ENCODE data around the gene C17orf113. TPM values are rescaled to one million over a fixed set of nuclear protein-coding genes. Genes with fewer than 3 reads are reported as not detected.
A peak's percentile ranks its signal among the peaks of the same experiment; 100 is the strongest.

C17orf113 gene
- total RNA-seq, 4 donors from 2014 or later, result 0.13 to 0.86 (median 0.38) TPM

DNA sequence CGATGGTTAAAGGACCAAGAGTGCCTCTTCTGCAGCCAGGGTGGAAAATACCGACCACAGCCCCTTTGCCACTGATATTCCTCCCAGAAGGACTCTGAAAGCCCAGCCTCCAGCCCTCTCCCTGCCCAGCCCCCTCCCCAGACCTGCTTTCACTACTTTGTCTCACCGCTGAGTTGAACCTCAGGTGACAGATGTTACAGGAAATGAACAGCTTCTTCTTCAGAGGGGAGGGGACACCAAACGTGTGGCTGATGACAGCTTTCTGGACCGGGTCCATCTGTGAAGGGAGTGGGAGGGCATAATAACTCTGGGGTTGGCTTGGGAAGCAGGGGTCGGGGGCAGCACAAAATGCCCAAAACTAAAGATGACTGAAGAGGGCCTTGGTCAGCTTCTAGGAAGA lies 16.3 kb downstream of the C17orf113 start:
- H3K4me3 ChIP-seq, result no peak overlapping the region
- intact Hi-C loops (cut with DNase I; ENCODE audit: low total_unique reads), result no loop called here
- TF ChIP-seq, protein P1, sequence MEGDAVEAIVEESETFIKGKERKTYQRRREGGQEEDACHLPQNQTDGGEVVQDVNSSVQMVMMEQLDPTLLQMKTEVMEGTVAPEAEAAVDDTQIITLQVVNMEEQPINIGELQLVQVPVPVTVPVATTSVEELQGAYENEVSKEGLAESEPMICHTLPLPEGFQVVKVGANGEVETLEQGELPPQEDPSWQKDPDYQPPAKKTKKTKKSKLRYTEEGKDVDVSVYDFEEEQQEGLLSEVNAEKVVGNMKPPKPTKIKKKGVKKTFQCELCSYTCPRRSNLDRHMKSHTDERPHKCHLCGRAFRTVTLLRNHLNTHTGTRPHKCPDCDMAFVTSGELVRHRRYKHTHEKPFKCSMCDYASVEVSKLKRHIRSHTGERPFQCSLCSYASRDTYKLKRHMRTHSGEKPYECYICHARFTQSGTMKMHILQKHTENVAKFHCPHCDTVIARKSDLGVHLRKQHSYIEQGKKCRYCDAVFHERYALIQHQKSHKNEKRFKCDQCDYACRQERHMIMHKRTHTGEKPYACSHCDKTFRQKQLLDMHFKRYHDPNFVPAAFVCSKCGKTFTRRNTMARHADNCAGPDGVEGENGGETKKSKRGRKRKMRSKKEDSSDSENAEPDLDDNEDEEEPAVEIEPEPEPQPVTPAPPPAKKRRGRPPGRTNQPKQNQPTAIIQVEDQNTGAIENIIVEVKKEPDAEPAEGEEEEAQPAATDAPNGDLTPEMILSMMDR (IDR thresholded peaks at IDR 0.05 in 4 of 5, conservative IDR thresholded peaks at IDR 0.05 in 1 of 5), result no peak
- TF ChIP-seq POLR2A (IDR thresholded peaks at IDR 0.05), result no peak
- DNase-seq (no peak), ATAC-seq (no peak)
- no peaks in the 10 kb centered on the region for H3K9me3 ChIP-seq
- H3K27me3 ChIP-seq, result no peaks in the 10 kb centered on the region
- H3K36me3 ChIP-seq, result no peaks in the 10 kb centered on the region
- no peaks in the 10 kb centered on the region for H3K4me1 ChIP-seq
- no peak overlapping the region for H3K27ac ChIP-seq
- in situ Hi-C loops (cut with MboI; ENCODE audit: low sequenced_read_pairs in 4 of 4), result no loop called here

DNA sequence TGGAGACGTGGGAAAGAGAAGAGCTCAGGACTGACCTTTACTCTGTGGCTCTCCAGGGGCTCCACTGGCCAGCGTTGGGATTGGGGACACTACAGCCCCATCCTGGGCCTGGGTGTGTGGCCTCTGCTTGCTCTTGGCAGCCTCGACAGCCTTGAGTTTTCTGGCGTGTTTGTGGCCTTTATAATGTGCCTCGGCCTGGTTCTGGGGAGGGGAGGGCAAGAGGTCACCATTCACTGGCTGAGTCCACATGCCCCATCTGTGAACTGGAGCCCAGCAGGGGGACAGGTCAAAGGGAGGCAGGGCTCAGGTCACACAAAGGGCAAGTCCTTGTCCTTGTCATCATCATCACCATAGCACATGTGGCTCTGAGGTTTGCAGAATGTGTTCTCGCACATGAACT lies 18.8 kb downstream of the C17orf113 start:
- peak; percentile 22 to 31 for DNase-seq
- no peaks in the 10 kb centered on the region for H3K4me1 ChIP-seq
- ATAC-seq, result peak; percentile 35 to 60
- H3K27ac ChIP-seq, result peak overlapping the region in 2 of 4 donors; percentile 35 to 49
- TF ChIP-seq POLR2A (IDR thresholded peaks at IDR 0.05), result no peak
- TF ChIP-seq, protein P1 (IDR thresholded peaks at IDR 0.05 in 4 of 5, conservative IDR thresholded peaks at IDR 0.05 in 1 of 5), result no peak
- no peaks in the 10 kb centered on the region for H3K27me3 ChIP-seq
- in situ Hi-C loops (cut with MboI; ENCODE audit: low sequenced_read_pairs in 4 of 4) (no loop called here), intact Hi-C loops (cut with DNase I; ENCODE audit: low total_unique reads) (no loop called here)
- H3K36me3 ChIP-seq, result no peaks in the 10 kb centered on the region
- no peak overlapping the region for H3K4me3 ChIP-seq
- no peaks in the 10 kb centered on the region for H3K9me3 ChIP-seq

DNA sequence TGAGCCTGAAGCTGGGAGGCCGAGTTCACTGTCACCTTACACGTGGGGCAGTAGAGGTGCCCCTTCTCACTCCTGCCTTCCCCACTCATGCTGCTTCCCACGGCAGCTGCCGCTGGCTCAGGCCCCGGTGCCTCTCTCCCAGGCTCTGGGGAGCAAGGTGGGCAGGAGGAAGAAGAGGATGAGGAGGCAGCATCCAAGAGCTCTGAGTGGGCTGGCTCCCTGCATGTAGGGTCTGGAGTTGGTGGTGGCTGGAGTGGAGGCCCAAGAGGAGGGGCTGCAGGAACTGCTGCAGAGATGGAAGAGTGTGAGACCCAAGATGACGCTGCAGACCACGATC lies 21.6 kb downstream of the C17orf113 start:
- Histone ChIP-seq H3K9me3 (no peaks in the 10 kb centered on the region), H3K4me3 (no peak overlapping the region), H3K27me3 (no peaks in the 10 kb centered on the region), H3K27ac (peak overlapping the region in 1 of 4 donors; percentile 10), H3K36me3 (peaks cover 0 to 3% of the 10 kb centered on the region in 2 donors), H3K4me1 (peaks cover 14 to 17% of the 10 kb centered on the region in 2 donors)
- in situ Hi-C loops (cut with MboI; ENCODE audit: low sequenced_read_pairs in 4 of 4) (loop anchor here (5.0 to 10.0 kb wide), 3 partner anchors 76 to 86 kb away; partner anchors contain the start of gene DHX58 (in 3 of the 4)), intact Hi-C loops (cut with DNase I; ENCODE audit: low total_unique reads) (no loop called here)
- ATAC-seq (no peak), DNase-seq (no peak)
- no peak for TF ChIP-seq POLR2A (IDR thresholded peaks at IDR 0.05)
- TF ChIP-seq, protein P1 (IDR thresholded peaks at IDR 0.05 in 4 of 5, conservative IDR thresholded peaks at IDR 0.05 in 1 of 5), result no peak

DNA sequence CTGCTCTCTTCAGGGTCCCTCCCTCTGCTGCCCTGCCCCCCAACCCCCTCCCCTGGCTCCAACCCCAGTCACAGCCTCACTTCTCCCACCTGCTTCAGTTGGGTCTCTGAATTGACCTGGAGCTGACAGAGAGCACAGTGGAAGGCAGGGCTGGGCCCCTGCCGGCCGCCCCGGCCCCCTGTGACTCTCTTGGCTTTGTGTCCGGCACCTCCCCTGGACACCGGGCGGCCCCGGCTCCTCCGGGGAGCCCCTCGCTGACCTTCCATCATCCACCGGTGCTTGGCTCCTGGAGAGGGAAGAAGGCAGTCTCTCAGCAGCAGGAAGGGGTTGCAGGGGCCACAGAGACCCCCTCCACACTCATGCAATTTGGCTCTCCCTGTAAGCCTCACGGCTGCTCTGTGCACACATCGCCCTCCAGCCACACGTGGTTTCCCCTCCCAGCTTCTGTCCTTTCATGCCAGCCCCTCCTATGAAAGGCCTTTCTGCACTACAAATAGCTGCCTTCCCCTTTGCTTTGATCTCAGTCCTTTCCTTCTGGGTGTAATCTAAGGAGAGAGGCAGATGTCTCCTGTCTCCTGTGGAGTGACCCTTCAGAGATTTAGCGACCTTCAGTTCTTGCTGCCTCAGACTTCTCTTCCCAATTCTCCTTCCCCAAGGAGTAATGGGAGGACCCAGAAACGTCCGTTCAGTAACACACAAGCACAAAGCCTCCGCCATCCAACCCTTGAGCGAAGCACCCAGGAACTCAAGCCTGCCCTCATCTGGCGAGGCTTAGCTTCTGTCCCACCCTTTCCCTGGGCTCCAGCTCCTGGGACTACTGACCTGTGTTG lies 22.2 kb downstream of the C17orf113 start:
- ATAC-seq, result no peak
- Histone ChIP-seq H3K27me3 (no peaks in the 10 kb centered on the region), H3K27ac (peak overlapping the region in 1 of 4 donors; percentile 10), H3K36me3 (peaks cover 0 to 8% of the 10 kb centered on the region in 2 donors), H3K4me3 (no peak overlapping the region), H3K9me3 (no peaks in the 10 kb centered on the region), H3K4me1 (peaks cover 14 to 18% of the 10 kb centered on the region in 2 donors)
- intact Hi-C loops (cut with DNase I; ENCODE audit: low total_unique reads) (no loop called here), in situ Hi-C loops (cut with MboI; ENCODE audit: low sequenced_read_pairs in 4 of 4) (loop anchor here (5.0 to 10.0 kb wide), 3 partner anchors 77 to 87 kb away; partner anchors contain the start of gene DHX58 (in 3 of the 4))
- TF ChIP-seq POLR2A (IDR thresholded peaks at IDR 0.05), result no peak
- TF ChIP-seq, protein P1 (IDR thresholded peaks at IDR 0.05 in 4 of 5, conservative IDR thresholded peaks at IDR 0.05 in 1 of 5), result no peak
- DNase-seq, result no peak
